Measurements from ENCODE around the gene PPP6R3.

GRCh38 chr11:68651985-68652682 is 191.6 kb downstream of the PPP6R3 start:
- no peak for TF ChIP-seq CTCF (IDR thresholded peaks at IDR 0.05)
- TF ChIP-seq POLR2A (IDR thresholded peaks at IDR 0.05): no peak

All from thyroid gland (tissue), 4 donors.